Activated CD8-positive, alpha-beta memory T cell treated with anti-CD3 and anti-CD28 coated beads for 4 hours (primary cell): Measurements from ENCODE around the gene DNAJC15.

Source experiments
- DNase-seq, 2 donors: peaks; one replicate each; pipeline ENCODE4 v3.0.0-alpha.2; 2020; ENCODE audit warnings: low read depth in 2 of 2

Gene DNAJC15

DNA sequence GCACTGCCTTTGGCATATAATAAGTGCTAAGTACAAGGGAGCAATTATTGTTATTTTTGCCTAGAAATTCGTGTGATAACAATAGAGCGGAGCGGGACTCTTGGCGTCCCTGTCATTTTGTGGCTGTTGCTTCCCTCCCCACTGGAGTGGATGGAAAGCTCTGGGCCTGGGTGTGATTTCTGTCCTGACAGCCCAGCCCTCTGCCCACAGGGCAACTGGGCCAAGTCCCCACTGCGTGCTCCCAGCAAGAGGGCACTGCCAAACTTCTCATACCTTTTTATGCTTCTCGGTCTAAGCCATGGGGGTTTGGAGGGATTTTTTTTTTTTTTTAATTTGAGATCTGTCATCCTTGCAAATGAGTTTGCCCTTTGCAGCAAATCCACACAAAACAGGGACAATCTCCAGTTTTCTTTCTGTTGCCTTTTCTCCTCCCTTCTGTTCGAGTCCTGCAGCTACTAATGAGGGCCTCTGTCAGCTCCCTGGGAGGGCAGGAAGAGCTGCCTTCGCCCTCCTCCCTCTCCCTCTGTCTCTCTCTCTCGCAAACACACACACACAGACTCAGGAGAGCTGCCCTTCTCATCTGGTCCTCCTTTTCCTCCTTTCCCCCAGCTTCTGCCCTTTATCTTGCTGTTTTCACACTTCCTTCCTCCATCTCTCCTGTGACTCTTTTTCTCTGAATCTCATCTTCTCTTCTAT, 103.9 kb downstream of the DNAJC15 start:
- no peak for DNase-seq

DNA sequence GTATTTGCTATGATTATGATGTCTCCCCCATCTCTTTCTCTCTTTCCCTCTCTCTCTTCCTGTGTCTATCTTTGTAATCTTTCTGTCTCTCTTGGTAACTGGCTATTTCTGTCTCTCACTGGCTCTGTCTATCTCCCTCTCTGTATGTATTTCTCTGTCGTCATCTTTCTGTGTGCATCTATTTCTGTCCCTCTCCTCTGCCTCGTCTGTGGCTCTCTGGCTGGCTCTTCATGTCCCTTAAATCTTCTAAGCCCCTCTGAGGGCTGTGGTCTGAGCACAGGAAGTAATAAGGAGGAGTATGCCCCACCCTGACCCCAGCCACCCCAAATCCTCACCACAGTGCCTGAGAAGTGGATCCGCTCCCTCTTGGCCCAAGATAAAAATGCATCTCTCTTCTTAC, 104.4 kb downstream of the DNAJC15 start:
- DNase-seq = no peak

- DNase-seq = no peak
Observed at GRCh38 chr13:43128504-43128961, 105.1 kb downstream of the DNAJC15 start.

- DNase-seq = no peak
Observed at GRCh38 chr13:43129066-43129465, 105.7 kb downstream of the DNAJC15 start.

DNA sequence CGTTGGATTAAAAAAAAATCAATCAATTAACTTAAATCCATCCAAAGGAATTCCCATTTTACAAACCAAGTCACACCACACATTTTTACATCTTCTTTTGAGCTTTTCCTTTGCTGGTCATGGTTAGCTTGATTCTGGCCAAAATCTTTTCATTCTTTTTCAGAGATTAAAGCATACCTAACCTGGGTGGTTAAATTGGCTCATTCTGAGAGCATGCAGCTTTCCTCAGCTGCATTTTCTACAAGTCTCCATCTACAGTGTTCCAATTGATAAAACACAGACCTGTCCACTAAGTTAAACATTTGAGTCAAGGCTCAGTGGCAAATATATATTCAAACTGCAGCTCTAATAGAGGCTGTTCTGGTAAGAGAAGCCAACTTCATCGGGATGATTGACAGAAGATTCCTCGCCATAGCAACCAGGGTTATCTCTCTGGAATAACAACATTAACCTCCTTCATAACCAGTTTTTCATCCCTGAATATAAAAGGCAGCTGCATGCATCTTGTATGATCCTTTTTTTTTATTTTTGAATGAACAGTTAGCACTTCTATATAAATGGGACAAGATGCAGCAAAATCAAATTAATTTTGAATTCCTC, 106.2 kb downstream of the DNAJC15 start:
- DNase-seq = no peak

DNA sequence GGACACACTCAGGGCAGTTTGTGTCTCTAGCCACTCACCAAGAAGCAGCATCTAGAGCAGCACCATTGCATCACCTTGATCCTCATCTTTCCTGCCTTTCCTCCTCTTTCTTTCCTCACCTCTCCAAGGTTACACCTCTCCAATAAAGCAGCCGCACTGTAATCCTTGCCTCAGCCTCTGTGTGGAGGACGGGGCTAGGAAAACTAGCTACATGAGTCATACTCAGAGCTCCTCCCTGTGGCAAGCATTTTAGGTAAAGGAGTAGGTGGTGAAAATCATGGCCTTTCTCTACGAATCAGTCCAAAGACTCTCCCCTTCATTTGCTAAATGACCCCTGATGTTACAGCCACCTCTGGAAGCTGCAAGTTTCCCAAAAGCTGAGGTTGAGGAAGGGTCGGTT, 108.9 kb downstream of the DNAJC15 start:
- no peak for DNase-seq

DNA sequence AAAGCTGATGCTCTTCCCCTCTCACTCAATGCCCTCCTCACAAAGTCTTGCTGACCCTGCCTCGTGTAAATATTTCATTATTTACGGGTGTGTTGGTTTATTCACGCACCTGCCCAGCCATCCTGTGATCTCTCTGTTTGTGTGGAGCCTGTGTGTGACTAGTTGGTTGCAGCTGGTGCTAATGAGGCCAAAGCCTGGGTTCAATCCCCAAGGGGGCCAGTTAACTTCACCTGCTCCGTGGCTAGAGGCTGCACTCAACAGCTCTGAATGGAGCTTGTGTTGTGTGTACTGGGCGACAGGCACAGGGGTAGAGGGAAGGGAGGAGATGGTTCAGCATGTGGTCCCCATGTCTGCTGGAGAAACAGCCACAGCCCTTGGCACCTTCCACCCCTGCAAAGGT, 109.5 kb downstream of the DNAJC15 start:
- no peak for DNase-seq

GRCh38 chr13:43133792-43134191, 110.4 kb downstream of the DNAJC15 start:
- DNase-seq = no peak

- DNase-seq = no peak
Observed at GRCh38 chr13:43134868-43135267, 111.5 kb downstream of the DNAJC15 start.

GRCh38 chr13:43135516-43135915, 112.1 kb downstream of the DNAJC15 start:
- no peak for DNase-seq

GRCh38 chr13:43136920-43137575, 113.7 kb downstream of the DNAJC15 start:
- no peak for DNase-seq

- no peak for DNase-seq
Observed at GRCh38 chr13:43139211-43139610, 115.8 kb downstream of the DNAJC15 start.

DNA sequence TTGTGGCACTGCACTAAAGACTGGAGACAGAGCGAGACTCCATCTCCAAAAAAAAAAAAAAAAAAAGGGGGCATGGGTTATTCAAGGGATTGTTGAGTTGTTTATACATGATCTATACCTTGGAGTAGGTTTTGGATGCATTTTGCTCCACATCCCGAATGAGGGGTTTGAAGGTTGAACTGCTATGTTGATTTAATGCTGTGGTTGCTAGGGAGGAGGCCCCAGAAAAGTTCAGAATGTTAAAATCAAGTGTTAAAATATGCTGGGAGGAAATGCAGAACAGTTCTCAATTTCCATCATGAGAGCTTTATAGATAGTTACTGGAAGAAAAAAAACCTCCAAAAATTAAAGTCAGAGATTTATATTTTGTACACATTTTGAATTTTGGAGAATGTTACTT, 116.5 kb downstream of the DNAJC15 start:
- DNase-seq = no peak

GRCh38 chr13:43140985-43141384, 117.6 kb downstream of the DNAJC15 start:
- DNase-seq = no peak

GRCh38 chr13:43141685-43142084, 118.3 kb downstream of the DNAJC15 start:
- no peak for DNase-seq

DNA sequence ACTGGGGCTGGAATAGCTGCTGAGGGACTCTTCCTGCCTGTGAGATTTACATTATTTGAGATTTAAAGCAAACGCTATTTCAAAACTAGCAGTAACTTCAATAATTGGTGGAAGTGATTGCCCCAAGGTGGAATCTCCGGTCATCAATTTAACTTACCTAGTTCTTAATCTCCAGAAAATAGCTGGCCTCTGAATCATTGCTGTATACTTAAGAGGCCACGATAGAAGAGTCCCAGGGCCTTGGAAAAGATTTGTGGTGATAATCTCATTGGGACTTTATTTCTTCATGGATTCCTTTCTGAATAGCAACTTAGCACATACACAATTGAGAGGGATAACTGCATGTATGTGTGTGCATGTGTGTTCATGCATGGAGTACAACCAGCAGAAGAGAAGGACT, 120.2 kb downstream of the DNAJC15 start:
- DNase-seq = no peak

DNA sequence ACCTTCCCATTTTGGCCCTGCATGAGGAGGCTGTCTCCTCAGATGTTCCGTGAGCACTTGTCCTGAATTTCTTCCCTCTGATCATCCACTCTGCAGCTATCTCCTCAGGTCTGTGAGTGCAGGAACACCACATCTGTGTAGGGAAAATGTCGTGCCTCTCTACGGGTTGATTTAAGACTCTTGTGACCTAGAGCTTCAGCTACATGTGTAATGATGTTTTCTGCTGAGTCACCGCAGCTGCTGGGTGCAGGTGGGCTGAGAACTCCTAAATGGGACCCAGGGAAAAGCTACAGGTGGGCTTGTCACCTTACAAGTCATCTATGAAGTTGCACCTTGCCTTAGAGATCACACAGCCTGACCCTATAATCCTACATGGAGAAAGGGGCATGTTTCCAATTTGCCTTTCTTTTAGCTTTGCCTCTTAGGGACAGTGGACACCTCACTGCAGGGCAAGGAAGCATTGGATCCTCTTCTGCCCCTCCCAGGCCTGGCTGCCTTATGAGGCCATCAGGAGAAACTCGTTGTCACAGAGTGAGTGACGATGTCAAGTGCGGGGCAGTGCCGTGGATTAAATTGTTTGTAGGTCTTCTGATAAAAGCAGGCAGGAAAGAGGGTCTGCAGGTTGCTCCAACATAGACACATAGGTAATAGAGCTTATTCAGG, 122.3 kb downstream of the DNAJC15 start:
- no peak for DNase-seq

GRCh38 chr13:43146400-43146799, 123.0 kb downstream of the DNAJC15 start:
- no peak for DNase-seq

DNA sequence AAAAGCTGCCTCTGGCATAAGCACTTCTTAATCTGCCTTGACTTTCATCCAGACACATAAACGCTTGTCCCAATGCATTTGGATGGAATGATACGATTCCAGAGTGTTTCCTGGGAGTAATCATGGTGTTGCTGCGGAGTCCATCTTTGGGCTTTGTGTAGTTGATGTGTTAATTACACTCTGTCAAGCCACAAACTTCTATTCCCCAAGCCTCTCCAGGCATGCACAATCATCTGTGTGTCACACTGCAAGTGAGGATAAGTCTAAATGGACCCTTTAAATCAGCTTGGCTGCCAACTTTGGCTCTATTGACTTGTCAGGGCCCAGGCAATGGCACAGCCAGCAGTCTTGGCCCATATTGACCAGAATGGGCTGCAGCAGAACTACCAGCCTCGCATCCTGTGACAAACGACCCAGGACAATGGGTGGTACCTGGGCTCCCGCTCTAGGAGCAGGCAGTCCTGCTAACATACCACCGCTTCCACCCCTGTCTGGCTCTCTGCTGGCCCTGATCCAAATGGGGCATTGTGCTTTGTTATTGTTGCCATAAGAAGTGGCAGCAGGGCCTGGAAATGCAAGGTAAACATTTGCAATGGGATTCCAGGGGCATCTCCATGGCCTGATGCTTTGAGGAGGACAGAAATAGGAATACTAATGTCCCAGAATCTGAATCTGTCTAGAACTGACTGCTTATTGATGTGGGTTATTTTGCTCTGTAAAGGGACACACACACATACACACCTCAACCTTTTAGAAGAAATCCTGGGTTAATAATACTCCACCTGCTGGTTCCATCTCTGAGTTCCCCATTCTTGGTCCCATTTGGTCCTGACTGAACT, 127.2 kb downstream of the DNAJC15 start:
- no peak for DNase-seq

GRCh38 chr13:43153436-43154090, 130.2 kb downstream of the DNAJC15 start:
- no peak for DNase-seq

GRCh38 chr13:43154156-43154651, 130.8 kb downstream of the DNAJC15 start:
- DNase-seq = no peak
